ENCODE results near the gene CBX8. TPM values are rescaled to one million over a fixed set of nuclear protein-coding genes. Genes with fewer than 3 reads are reported as not detected.

CBX8 gene
- total RNA-seq, result 1 to 10 TPM; 4.7 to 4.8 TPM

DNA sequence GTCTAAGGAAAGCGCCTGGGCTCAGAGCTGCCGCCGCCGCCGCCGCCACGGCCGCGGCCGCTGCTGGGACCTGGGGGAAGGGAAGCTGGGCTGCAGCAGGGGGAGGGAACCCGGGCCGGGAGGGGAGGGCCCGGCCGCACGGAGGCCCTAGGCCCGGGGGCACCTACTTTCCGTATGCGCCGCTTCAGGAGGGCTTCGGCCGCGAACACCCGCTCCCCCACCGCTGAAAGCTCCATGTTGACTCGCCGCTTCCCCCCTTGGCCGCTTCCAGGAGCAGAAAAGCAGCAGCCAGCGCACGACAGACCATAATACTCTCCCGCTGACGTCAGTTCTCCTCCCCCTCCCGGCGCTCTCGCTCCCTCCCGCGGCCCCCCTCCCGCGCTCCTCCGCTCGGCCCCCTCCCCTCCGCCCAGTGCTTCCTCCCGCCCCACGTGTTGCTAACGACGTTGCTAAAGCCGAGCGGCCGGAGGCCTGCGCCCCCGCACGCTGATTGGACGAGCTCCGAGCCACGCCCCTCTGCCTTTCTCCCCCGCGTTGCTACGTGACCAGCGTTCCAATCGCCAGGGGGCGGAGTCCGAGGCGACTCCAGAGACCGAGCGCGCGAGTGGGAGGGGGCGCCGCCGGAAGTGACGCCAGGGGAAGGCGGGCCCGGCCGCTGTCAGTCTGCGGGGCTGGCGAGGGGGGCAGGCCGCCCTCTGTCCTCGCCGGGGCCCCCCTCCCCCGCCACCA lies at the start of gene CBX8:
Gene CBX8 (minus strand): TSS at position 315 of the 729 bp plus-strand sequence. CDS start 79 bp downstream, at position 236.
- peak within 1 kb of the TSS; percentile 61 to 70 for H3K4me3 ChIP-seq
- H3K27ac ChIP-seq, result peak within 1 kb of the TSS; percentile 72 to 75
- peak; percentile 30 for TF ChIP-seq POLR2A (IDR thresholded peaks at IDR 0.05)
- peak; percentile 99 for TF ChIP-seq POLR2AphosphoS5 (IDR thresholded peaks at IDR 0.05)
- TF ChIP-seq, protein P1, sequence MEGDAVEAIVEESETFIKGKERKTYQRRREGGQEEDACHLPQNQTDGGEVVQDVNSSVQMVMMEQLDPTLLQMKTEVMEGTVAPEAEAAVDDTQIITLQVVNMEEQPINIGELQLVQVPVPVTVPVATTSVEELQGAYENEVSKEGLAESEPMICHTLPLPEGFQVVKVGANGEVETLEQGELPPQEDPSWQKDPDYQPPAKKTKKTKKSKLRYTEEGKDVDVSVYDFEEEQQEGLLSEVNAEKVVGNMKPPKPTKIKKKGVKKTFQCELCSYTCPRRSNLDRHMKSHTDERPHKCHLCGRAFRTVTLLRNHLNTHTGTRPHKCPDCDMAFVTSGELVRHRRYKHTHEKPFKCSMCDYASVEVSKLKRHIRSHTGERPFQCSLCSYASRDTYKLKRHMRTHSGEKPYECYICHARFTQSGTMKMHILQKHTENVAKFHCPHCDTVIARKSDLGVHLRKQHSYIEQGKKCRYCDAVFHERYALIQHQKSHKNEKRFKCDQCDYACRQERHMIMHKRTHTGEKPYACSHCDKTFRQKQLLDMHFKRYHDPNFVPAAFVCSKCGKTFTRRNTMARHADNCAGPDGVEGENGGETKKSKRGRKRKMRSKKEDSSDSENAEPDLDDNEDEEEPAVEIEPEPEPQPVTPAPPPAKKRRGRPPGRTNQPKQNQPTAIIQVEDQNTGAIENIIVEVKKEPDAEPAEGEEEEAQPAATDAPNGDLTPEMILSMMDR (IDR thresholded peaks at IDR 0.05), result peak; percentile 28 to 86 (median 58)
- no peaks in the 10 kb centered on the region for H3K36me3 ChIP-seq
- peaks cover 13% of the 10 kb centered on the region for H3K4me1 ChIP-seq (replicated peaks)
- DNase-seq (ENCODE audit: low spot score), result peak; percentile 99
- 1% methylated on average over 46 of the region's 79 CpGs for WGBS
- peaks cover 41% of the 10 kb centered on the region for H3K27me3 ChIP-seq (replicated peaks; ENCODE audit: insufficient read depth)
- no peaks in the 10 kb centered on the region for H3K9me3 ChIP-seq
- intact Hi-C loops (cut with DNase I), result loop anchor here (5.0 kb wide), 2 partner anchors 40 to 195 kb away; partner anchors contain the start of gene CBX4

DNA sequence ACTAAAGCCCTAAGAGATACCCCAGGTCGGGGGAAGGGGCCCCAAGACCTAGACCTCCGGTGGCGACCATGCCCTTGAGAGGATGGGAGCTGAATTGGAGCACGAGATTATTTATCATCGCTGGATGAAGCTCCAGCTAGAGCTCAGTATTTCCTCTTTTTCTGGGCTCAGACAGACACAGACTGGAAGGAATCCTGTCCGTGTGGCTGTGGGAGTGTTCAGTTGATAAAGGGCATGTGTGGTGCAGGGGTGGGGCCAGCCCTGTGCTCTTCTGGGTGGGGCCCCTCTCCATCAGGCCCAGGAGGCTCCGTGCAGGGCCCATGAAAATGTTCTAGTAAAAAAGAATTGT lies 48.7 kb upstream of the CBX8 start:
- intact Hi-C loops (cut with DNase I), result no loop called here
- Histone ChIP-seq H3K4me3 (no peak overlapping the region), H3K27me3 (replicated peaks; ENCODE audit: insufficient read depth) (peaks cover 17% of the 10 kb centered on the region), H3K27ac (no peak overlapping the region), H3K36me3 (no peaks in the 10 kb centered on the region), H3K9me3 (no peaks in the 10 kb centered on the region), H3K4me1 (replicated peaks) (peaks cover 18% of the 10 kb centered on the region)
- 45% methylated on average over 7 of the region's 7 CpGs for WGBS
- no peak for DNase-seq (ENCODE audit: low spot score)
- TF ChIP-seq POLR2AphosphoS5 (IDR thresholded peaks at IDR 0.05), result no peak
- TF ChIP-seq, protein P1 (IDR thresholded peaks at IDR 0.05), result no peak
- TF ChIP-seq POLR2A (IDR thresholded peaks at IDR 0.05), result no peak

DNA sequence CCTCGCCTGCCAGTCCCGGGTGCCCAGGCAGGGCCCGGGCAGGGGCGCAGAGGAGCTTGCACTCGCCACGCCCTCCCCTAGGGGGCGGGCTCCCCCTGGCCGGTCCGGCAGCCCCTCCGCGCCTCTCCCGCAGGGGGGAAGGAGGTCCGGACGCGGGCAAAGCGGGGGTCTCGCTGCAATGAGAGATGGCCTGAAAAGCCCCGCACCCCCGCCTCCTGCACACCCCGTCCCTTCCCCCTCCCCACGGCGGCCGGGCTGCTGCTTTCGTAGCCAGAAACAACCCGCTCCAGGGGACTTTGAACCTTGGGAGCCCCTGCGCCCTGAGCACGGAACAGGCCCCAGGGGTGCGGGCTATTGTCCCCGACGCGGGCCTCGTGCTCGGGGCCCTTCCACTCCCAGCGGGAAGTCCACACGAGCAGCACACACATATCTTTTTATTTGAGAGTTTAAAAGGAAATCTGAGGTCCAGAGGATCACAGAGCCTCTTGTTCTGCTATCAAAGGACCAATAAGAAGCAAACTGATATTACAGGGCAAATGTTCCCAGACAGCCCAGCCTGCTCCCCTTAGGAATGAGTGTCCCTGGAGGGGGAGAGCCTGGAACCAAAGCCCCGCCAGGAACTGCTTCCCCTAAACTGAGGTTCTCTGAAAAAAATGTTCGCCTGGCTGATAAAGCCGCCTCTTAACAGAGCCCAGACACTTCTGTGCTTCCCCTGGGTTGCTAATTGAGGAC lies 48.2 kb upstream of the CBX8 start:
- Histone ChIP-seq H3K27ac (peak overlapping the region in 1 of 2 donors; percentile 56), H3K4me3 (peak overlapping the region; percentile 39 to 48), H3K36me3 (no peaks in the 10 kb centered on the region), H3K9me3 (no peaks in the 10 kb centered on the region), H3K27me3 (replicated peaks; ENCODE audit: insufficient read depth) (peaks cover 17% of the 10 kb centered on the region), H3K4me1 (replicated peaks) (peaks cover 18% of the 10 kb centered on the region)
- intact Hi-C loops (cut with DNase I), result loop anchor here (5.0 kb wide), 1 partner anchor 147 kb away; no protein-coding TSS in a partner anchor
- TF ChIP-seq POLR2AphosphoS5 (IDR thresholded peaks at IDR 0.05), result no peak
- TF ChIP-seq, protein P1 (IDR thresholded peaks at IDR 0.05), result peak; percentile 56 to 74 (median 66)
- no peak for DNase-seq (ENCODE audit: low spot score)
- WGBS, result 13% methylated on average over 23 of the region's 38 CpGs

DNA sequence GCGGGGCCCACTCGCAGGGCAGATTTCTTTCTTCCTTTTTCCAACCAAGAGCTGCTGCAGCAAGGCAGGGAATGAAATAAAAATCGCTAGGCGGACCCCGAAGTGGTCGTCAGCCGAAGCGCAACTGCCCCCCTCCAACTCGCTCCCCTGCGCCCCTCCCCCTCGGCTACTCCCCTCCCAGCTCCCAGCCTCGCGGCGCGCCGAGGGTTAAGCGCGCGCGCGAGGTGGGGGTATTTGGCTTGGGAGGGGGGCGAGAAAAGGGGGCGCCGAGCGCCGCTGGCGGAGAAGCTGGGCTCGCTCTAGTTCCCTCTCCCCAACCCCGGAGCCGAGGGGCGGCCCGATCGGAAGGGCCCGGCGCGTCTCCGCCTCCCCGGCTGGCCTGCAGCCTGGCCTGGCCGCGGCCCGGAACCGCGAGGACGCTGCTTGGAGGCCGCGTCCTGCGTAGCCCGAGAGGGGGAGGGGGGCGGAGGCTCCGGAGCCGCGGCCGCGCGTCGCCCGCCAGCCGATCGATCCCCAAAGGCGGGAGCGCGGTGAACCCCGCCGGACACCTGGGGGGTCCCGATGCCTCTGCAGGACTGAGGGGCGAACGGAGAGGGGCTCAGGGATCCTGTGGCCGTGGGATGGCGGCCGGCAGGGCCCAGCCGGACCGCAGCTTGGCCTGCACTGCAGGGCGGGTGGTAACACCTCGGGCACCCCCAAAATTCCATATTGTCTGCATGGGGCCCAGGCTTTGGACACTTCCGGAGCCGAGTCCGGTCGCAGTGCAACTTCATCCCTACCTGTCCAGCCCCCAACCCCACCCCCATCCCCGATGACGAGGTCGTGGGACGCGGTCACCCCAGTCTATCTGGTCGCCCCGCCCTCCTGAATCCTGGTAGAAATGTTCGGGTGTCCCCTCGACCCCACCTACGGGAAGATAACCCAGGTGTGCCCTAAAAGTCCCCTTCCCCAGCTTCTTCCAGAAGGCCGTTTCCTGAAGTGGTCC lies 47.2 kb upstream of the CBX8 start:
- H3K36me3 ChIP-seq, result no peaks in the 10 kb centered on the region
- TF ChIP-seq, protein P1 (IDR thresholded peaks at IDR 0.05), result peak in 1 of 4 experiments; percentile 30
- TF ChIP-seq POLR2AphosphoS5 (IDR thresholded peaks at IDR 0.05) (no peak), POLR2A (IDR thresholded peaks at IDR 0.05) (no peak)
- 3% methylated on average over 45 of the region's 89 CpGs for WGBS
- peaks cover 17% of the 10 kb centered on the region for H3K27me3 ChIP-seq (replicated peaks; ENCODE audit: insufficient read depth)
- H3K4me3 ChIP-seq, result peak overlapping the region; percentile 39 to 48
- no peaks in the 10 kb centered on the region for H3K9me3 ChIP-seq
- H3K27ac ChIP-seq, result peak overlapping the region; percentile 43 to 56
- H3K4me1 ChIP-seq (replicated peaks), result peaks cover 18% of the 10 kb centered on the region
- DNase-seq (ENCODE audit: low spot score), result no peak
- intact Hi-C loops (cut with DNase I), result loop anchor here (5.0 kb wide), 1 partner anchor 148 kb away; no protein-coding TSS in a partner anchor

Measured in prostate gland (tissue), 2 donors.